Jurkat, Clone E6-1 (cell line): ENCODE results near the gene GOLGA6L22. TPM values are rescaled to one million over a fixed set of nuclear protein-coding genes. Genes with fewer than 3 reads are reported as not detected.
"Not testable (repeated sequence)": the region's sequence is repeated elsewhere in the genome, so short reads cannot be mapped to it uniquely, and the experiment has no call there.

Experiments used
- DNase-seq: peaks from one replicate; pipeline ENCODE4 v3.0.0-alpha.2; 2011; ENCODE audit warnings: low read depth, low spot score
- H3K4me3 ChIP-seq: 2 replicates; pipeline ENCODE4 v1.5.1; 2011; ENCODE audit warnings: mild to moderate bottlenecking, low read length, control low read depth, moderate library complexity
- polyA plus RNA-seq: library from polyadenylated mRNA; unstranded; fragments of >200 nt; gene quantifications from one replicate; pipeline ENCODE4 v1.2.1, GENCODE V29; 2012; ENCODE audit warnings: missing spikeins; ENCODE audit not compliant: insufficient read length, insufficient read depth

Gene GOLGA6L22, protein sequence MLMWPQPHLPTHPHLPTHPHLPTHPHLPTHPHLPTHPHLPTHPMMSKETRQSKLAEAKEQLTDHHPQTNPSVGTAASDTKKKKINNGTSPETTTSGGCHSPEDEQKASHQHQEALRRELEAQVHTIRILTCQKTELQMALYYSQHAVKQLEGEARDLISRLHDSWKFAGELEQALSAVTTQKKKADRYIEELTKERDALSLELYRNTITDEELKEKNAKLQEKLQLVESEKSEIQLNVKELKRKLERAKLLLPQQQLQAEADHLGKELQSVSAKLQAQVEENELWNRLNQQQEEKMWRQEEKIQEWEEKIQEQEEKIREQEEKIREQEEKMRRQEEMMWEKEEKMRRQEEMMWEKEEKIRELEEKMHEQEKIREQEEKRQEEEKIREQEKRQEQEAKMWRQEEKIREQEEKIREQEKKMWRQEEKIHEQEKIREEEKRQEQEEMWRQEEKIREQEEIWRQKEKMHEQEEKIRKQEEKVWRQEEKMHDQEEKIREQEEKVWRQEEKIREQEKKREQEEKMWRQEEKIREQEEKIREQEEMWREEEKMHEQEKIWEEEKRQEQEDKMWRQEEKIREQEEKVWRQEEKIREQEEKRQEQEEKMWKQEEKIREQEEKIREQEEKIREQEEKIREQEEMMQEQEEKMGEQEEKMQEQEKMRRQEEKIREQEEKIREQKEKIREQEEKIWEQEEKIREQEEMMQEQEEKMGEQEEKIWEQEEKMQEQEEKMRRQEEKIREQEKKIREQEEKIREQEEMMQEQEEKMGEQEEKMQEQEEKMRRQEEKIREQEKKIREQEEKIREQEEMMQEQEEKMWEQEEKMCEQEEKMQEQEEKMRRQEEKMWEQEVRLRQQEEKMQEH
- polyA plus RNA-seq, result 0.38 TPM

DNA sequence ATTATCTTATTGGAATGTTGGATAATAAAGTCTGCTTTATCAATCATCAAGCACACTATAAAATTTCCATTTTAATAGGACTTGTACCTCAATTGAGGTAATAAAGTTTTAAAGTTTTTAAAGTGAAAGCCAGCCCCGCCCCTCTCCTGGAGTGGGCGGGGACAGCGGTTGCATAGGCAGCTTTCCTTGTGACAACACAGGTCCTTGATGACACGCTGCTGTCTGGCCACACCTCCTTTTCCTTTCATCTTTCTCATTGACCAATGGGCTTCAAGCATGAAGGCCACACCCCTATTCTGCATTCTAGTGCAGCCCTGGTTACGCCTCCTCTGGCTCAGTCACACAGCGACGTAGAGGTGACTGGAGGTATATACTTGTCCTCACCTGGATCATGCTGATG lies at the start of gene GOLGA6L22:
Gene GOLGA6L22 (plus strand): TSS at position 301 of the 400 bp plus-strand sequence. CDS start 91 bp downstream, at position 392.
- not testable (repeated sequence) for DNase-seq

DNA sequence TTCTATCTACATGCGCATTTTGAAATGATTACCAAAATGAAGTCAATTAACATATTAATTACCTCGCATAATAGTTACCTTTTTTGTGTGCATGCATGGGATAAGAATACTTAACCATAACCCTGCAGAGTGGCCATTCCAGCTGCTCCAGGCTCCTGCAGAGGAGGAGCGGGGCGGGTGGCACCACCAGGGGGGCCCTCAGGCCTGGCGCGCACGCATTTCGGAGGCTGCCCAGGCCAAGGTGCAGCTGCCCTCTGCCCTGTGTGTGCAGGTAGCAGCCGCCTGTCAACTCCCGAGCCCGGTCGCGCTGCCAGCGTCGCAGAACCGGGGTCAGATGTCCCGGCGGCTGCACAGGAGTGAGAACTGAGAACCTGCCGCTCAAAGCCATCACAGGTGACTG lies 41.4 kb upstream of the GOLGA6L22 start:
- not testable (repeated sequence) for H3K4me3 ChIP-seq, DNase-seq

More for the DNA sequence above, at the start of gene GOLGA6L22:
- not testable (repeated sequence) for H3K4me3 ChIP-seq

DNA sequence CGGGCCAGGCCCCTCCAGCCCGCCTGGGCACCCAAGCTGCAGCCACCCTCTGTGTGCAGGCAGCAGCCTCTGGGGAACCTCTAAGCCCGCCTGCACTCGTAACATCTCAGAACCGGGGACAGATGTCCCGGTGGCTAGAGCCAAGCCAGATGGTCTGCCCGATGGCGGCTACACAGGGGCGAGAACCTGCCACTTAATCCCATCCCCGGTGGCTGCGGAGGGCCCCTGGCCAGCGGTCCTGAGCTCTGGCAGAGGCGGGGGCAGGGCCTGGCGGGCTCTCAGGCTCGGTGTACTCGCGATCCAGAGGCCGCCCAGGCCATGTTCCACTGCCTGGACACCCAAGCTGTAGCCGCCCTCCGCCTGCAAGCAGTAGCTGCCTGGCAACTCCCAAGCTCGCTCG lies 40.9 kb upstream of the GOLGA6L22 start:
- DNase-seq, H3K4me3 ChIP-seq: not testable (repeated sequence)

DNA sequence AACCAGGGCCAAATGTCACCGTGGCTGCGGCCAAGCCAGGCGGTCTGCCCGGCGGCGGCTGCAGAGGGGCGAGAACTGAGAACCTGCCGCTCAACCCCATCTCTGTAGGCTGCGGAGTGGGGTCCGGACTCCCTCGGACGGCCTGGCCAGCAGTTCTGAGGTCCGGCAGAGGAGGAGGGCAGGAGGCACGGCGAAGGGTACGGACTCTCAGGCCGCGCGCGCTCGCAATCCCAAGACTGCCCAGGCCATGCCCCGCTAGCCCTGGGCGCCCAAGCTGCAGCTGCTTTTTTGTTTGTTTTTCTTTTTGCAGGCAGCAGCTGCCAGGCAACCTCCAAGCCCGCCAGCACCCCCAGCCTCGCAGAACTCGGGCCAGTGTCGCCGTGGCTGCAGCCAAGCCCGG lies 40.5 kb upstream of the GOLGA6L22 start:
- DNase-seq, H3K4me3 ChIP-seq: not testable (repeated sequence)

DNA sequence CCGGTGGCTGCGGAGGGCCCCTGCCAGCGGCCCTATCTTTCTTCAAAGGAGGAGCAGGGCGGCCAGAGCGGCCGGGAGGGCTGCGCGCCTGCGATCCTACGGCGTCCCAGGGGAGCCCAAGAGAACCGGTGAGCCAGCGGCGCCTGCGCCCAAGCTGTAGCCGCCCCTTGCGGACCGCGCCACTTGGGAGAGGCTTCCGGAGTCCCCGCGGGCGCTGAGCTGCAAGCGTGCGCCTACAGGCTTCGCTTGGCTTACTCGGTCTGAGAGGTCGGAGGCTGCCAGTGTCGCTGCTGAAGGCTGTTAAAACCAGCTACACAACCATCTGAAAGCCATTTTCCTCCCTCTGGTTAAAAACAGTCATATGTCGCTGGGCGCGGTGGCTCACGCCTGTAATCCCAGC lies 40.0 kb upstream of the GOLGA6L22 start:
- H3K4me3 ChIP-seq, DNase-seq: not testable (repeated sequence)

DNA sequence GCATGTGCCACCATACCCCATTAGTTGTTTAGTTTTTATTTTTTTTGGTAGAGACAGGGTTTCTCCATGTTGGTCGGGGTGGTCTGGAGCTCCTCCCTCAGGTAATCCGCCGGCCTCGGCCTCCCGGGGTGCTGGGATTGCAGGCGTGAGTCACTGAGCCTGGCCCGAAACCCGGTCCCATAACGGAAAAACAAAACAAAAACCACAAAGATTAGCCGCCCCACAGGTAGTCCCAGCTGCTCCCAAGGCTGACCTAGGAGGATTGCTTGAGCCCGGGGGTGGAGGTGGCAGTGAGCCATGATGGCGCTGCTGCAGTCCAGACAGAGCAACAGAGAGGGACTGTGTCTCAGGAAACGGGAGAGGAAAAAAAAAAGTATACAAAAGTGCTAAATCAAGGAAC lies 38.4 kb upstream of the GOLGA6L22 start:
- H3K4me3 ChIP-seq, DNase-seq: not testable (repeated sequence)

DNA sequence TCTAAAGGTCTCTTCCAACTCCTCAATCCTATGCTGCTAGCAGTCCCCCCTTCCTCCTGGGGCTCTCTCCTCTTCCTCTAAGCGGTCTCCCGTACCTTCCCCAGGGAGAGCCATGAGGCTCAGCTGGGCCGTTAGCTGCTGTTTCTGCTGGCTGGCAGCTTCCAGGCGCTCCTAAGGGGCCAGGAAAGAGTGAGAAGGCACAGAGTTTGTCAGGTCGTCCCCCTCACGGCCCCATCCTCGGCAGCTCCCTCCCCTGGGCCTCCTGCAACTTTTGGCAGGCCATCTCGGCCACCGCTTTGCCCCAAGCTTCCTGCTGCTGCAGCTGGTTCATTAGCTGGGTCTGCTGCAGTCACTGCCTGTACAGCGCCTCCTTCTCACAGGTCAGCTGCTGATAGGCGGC lies 29.3 kb upstream of the GOLGA6L22 start:
- not testable (repeated sequence) for H3K4me3 ChIP-seq, DNase-seq

DNA sequence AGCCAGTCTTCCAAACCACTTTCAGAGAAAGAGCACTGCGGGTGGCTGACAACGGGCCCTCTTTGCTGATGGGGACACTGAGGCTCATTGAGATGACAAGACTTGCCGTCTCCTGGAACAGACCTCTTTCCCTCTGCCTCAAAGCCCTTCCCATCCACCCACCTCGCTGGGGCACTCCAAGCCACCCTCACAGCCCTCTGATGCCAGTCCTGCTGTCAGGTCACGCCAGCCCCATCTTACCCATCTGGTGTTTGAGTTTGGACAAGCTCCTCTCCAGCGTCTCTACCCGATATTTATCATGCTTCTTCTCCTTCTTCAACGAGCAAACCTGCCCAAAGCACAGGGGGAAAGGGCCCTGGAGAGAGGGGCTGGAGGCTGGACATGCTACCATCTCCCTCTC lies 27.0 kb upstream of the GOLGA6L22 start:
- DNase-seq, H3K4me3 ChIP-seq: not testable (repeated sequence)

DNA sequence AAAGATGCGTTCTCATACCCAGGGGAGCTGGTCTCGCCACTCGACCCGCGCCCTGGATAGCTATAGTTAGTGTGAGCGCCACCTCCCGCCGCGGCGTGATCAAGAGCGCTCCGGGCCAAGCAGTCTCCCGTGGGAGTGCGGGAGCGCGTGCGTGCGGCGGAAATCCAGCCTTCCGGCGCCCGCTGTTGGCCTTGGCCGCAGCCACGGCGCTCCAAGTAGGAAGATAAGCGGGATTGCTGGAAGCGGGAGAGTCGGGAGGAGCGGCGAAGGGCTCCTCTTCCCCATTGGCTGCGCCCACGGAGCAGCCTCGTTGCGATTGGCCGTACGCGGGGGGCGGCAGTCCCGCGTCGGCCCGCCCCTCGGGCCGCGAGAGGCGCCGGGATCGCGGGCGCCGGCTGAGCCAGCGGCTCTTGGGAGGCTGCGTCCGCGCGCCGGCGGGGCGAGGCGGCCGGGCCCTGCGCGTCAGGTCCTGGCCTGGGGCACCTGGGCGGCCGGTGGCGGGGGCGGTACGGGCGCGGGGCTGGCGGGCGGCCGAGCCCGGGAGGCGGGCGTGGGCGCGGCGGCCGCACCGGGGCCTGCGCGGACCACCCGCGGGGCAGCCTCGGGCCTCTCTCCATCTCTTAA lies 35.9 kb downstream of the GOLGA6L22 start:
- DNase-seq, result peak; percentile 9
- peak overlapping the region; percentile 52 for H3K4me3 ChIP-seq

DNA sequence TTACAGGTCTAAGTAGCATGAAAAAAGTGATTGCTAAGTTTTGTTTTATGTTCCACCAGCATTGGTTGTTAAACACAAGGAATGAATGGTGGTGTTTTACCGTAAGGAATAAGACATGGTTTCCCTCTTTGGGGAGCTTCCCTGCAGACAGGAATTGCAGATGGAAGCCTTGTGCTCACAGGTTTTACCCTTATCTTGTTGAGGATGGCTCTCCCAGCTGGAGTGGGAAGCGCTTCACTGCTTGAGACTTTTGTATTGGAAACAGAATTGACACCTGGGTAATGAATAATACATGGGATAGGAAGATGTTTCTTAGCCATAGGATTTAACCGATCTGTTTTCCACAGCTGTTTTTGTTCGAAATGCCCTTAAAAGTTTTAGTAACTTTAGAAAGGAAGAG lies 38.5 kb downstream of the GOLGA6L22 start:
- not testable (repeated sequence) for H3K4me3 ChIP-seq, DNase-seq

DNA sequence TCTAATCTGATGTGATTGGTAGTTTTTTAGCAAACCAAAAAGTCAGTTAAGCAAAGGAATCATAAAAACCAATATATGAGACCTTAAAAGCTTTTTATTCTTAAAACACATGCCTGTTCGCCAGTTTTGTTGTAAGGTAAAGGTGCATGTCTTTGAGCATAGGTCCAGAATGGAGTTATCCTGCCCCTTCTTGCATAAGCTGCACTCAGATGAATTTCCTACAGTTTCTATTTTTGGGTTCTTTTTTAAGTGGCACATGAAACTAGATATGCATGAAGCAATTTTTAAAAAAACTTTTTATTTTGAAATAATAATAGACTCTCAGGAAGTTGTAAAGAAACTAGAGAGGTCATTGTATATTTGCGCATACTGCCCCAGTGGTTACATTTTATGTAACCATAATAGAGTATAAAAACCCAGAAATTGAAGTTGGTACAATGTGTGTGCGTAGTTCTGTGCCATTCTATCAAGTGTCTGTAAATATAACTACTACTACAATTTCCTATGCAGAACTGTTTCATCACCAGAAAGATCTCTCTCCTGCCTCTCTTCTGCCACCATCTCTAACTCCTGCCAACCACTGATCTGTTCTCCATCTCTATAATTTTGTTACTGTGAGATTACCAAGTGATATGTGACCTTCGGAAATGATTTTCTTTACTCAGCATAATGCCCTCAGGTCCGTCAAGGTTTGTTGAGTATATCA lies 39.7 kb downstream of the GOLGA6L22 start:
- not testable (repeated sequence) for H3K4me3 ChIP-seq, DNase-seq

DNA sequence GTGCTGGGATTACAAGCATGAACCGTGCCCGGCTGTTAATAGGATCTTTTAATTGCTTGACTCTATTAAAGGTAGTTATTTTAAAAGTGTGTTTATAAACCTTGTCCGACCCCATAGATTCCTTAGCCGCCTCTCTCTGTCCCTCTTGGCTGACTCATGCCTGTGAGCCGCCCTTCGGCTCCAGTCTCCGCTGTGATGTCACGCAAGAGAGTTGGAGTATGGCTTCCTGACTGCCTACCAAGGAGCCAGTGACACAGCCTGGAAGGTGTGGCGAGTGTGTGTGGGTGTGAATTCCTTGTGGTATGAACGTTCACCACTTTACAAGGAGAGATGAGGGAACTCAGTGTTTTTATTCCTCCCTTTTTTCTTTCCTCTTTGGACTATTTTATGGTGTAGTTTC lies 43.6 kb downstream of the GOLGA6L22 start:
- not testable (repeated sequence) for H3K4me3 ChIP-seq, DNase-seq

DNA sequence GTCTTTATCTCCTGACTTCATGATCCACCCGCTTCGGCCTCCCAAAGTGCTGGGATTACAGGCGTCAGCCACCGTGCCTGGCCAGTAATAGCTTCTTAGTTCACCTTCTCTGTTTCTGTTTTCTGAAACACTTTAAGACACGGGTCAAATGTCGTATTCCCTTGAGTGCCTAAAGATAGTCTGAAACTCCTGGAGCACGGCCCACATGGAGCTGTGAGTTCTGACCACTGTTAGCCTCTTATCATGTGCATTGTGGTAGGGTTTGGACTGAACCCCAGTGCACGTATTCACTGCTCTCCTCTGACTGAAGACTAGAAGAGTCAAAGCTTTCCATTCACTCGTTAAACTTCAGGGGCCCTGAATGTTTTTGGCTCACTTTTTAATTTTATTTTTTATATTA lies 48.3 kb downstream of the GOLGA6L22 start:
- DNase-seq, H3K4me3 ChIP-seq: not testable (repeated sequence)

DNA sequence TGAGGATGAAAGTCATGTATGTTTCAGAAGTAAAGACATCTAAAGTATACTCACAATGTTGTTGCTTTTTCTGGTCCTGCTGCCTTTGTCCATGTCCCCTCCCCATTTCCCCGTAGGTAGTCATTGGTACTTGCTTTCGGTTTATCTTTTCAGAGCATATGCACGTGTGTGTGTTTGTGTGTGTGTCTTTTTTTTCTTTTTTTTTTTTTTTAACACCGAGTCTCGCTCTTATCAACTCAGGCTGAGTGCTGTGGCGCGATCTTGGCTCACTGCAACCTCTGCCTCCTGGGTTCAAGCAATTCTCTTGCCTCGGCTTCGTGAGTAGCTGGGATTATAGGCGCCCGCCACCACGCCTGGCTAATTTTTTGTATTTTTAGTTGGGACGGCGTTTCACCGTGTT lies 57.4 kb downstream of the GOLGA6L22 start:
- H3K4me3 ChIP-seq, DNase-seq: not testable (repeated sequence)
